ENCODE data around the gene DEPDC4. TPM values are rescaled to one million over a fixed set of nuclear protein-coding genes. Genes with fewer than 3 reads are reported as not detected.

The DEPDC4 gene
- total and polyA plus RNA-seq, 2 experiments from 2014 or later: 2.2 to 9.4 TPM

GRCh38 chr12:100311317-100311716, 44.4 kb upstream of the DEPDC4 start:
- Mint-ChIP-seq H3K27me3 (ENCODE audit: insufficient read depth, low read depth, poor library complexity) (no peaks in the 10 kb centered on the region), H3K27ac (no peak overlapping the region)

More at GRCh38 chr12:100311317-100311716, 44.4 kb upstream of the DEPDC4 start:
- Histone ChIP-seq H3F3A (replicated peaks; ENCODE audit: low read depth) (no peaks in the 10 kb centered on the region), H3K4me1 (ENCODE audit: insufficient read depth) (no peaks in the 10 kb centered on the region), H4K20me1 (replicated peaks; ENCODE audit: insufficient read depth) (no peaks in the 10 kb centered on the region), H3K27me3 (ENCODE audit: insufficient read depth) (no peaks in the 10 kb centered on the region), H3K4me3 (no peak overlapping the region), H2AFZ (no peak overlapping the region), H3K27ac (ENCODE audit: low read depth) (no peak overlapping the region), H3K36me3 (ENCODE audit: insufficient read depth) (peaks cover 4% of the 10 kb centered on the region; the same call in 1 of the 2 replicates), H3K4me2 (no peak overlapping the region), H3K9me2 (ENCODE audit: insufficient read depth) (no peaks in the 10 kb centered on the region), H3K79me2 (replicated peaks; ENCODE audit: insufficient read depth) (no peaks in the 10 kb centered on the region)
- Mint-ChIP-seq H3K9me3 (peaks cover 19% of the 10 kb centered on the region; the same call in 2 of the 3 replicates), H3K4me1 (peaks cover 3% of the 10 kb centered on the region; the same call in 1 of the 3 replicates), H3K4me3 (no peak overlapping the region), H3K36me3 (ENCODE audit: low read depth) (peaks cover 34% of the 10 kb centered on the region)
- TF ChIP-seq EZH2 (IDR thresholded peaks at IDR 0.05; ENCODE audit: low read depth, unreplicated experiment) (no peak), EZH2phosphoT487 (IDR thresholded peaks at IDR 0.05; ENCODE audit: unreplicated experiment) (no peak), POLR2AphosphoS5 (IDR thresholded peaks at IDR 0.05; ENCODE audit: low read depth) (no peak), NANOG (IDR thresholded peaks at IDR 0.05; ENCODE audit: borderline replicate concordance) (no peak), CREB1 (CRISPR knock-in tag; IDR thresholded peaks at IDR 0.05; ENCODE audit: low read depth) (no peak), STAT1 (IDR thresholded peaks at IDR 0.05; ENCODE audit: unreplicated experiment) (no peak), ZNF462 (CRISPR knock-in tag; IDR thresholded peaks at IDR 0.05) (no peak), ZNF114 (CRISPR knock-in tag; IDR thresholded peaks at IDR 0.05) (no peak)
- TF ChIP-seq, protein P1, sequence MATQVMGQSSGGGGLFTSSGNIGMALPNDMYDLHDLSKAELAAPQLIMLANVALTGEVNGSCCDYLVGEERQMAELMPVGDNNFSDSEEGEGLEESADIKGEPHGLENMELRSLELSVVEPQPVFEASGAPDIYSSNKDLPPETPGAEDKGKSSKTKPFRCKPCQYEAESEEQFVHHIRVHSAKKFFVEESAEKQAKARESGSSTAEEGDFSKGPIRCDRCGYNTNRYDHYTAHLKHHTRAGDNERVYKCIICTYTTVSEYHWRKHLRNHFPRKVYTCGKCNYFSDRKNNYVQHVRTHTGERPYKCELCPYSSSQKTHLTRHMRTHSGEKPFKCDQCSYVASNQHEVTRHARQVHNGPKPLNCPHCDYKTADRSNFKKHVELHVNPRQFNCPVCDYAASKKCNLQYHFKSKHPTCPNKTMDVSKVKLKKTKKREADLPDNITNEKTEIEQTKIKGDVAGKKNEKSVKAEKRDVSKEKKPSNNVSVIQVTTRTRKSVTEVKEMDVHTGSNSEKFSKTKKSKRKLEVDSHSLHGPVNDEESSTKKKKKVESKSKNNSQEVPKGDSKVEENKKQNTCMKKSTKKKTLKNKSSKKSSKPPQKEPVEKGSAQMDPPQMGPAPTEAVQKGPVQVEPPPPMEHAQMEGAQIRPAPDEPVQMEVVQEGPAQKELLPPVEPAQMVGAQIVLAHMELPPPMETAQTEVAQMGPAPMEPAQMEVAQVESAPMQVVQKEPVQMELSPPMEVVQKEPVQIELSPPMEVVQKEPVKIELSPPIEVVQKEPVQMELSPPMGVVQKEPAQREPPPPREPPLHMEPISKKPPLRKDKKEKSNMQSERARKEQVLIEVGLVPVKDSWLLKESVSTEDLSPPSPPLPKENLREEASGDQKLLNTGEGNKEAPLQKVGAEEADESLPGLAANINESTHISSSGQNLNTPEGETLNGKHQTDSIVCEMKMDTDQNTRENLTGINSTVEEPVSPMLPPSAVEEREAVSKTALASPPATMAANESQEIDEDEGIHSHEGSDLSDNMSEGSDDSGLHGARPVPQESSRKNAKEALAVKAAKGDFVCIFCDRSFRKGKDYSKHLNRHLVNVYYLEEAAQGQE (IDR thresholded peaks at IDR 0.05; ENCODE audit: unreplicated experiment): no peak
- TF ChIP-seq, protein P2, sequence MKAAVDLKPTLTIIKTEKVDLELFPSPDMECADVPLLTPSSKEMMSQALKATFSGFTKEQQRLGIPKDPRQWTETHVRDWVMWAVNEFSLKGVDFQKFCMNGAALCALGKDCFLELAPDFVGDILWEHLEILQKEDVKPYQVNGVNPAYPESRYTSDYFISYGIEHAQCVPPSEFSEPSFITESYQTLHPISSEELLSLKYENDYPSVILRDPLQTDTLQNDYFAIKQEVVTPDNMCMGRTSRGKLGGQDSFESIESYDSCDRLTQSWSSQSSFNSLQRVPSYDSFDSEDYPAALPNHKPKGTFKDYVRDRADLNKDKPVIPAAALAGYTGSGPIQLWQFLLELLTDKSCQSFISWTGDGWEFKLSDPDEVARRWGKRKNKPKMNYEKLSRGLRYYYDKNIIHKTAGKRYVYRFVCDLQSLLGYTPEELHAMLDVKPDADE (IDR thresholded peaks at IDR 0.05): no peak
- no peak for ATAC-seq
- DNase-seq (ENCODE audit: low spot score): no peak
